HG03045 (cell line): ENCODE data around the gene RTKN.
"Not testable (repeated sequence)": the region's sequence is repeated elsewhere in the genome, so short reads cannot be mapped to it uniquely, and the experiment has no call there.

Experiments
- ATAC-seq: cut with Tn5 transposase; IDR thresholded peaks from one replicate; pipeline ENCODE4 v1.9.1; 2021; ENCODE audit warnings: mild to moderate bottlenecking, moderate library complexity; ENCODE audit not compliant: unreplicated experiment

RTKN gene

DNA sequence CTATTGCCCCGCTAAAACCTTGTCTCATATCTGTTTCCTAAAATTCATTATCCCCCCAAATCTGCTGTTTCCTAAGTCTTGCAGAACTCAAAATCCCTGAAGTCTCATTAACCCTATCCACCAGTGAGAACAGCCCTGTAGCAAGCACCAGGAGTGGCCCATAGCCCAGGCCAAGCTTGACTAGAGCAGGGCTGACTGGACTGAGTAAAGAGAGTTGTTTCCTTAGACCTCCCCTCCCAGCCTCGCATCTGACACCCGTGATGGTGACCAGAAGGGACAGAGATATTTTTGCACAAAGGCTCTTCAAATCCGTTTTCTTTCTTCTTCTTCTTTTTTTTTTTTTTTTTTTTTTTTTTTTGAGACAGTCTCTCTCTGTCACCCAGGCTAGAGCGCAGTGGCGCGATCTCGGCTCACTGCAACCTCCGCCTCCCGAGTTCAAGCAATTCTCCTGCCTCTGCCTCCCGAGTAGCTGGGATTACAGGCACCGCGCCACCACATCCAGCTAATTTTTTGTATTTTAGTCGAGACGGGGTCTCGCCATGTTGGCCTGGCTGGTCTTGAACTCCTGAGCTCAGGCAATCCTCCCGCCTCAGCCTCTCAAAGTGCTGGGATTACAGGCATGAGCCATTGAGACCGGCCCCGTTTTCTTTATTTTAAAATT, 21.2 kb downstream of the RTKN start:
- not testable (repeated sequence) for ATAC-seq

DNA sequence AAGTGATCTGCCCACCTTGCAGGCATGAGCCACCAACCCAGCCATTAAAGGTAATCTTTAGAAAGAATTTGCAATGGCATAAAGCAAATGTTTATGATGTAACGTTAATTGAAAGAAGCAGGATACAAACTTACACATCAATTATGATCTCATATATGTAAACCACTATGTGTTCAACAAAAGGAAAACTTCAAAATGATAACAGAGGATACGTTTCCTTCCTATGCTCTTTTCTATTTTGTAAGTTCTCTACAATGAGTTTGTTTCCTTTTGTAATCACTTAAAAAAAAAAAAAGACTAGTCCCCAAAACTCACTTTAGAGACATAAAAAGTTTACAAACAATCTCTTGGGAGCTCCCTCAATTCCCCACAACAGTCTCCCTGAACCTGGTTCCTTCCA, 21.7 kb downstream of the RTKN start:
- no peak for ATAC-seq

DNA sequence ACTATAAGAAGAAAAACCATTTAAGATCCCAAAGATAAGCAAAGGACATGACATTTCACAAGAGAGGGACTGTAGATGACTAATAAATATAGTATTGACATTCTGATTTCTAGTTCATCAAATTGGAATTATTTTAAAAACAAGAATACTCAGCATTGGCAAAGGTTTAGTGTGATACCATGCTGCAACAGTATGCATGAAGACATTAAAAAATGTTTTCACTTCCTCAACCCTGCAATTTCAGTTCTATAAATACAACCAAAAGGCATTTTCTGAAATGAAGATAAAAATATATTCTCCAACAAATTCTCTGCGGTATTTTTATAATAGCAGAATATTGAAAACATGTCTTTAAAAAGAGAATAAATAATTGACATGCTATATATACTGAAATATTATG, 22.4 kb downstream of the RTKN start:
- ATAC-seq = no peak

DNA sequence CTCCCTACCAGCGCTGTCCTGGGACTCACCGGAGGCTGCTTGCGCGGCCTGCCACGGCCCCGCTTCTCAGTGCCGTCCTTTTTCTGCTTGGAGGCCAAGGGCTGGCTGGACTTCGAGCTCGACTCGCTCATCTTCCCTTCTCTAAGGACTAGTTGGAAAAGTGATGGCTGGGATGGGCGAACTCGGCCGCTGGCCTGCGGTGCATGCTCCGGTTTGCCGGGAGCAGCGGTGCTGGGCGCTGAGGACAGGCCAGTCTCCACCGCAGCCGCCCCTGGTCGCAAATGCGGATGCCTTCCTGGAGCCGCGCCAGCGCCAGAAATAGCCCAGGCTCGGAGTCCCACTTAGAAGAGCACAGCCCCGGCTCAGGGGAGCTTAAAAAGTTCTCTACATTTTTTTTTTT, 23.4 kb downstream of the RTKN start:
- ATAC-seq = no peak

DNA sequence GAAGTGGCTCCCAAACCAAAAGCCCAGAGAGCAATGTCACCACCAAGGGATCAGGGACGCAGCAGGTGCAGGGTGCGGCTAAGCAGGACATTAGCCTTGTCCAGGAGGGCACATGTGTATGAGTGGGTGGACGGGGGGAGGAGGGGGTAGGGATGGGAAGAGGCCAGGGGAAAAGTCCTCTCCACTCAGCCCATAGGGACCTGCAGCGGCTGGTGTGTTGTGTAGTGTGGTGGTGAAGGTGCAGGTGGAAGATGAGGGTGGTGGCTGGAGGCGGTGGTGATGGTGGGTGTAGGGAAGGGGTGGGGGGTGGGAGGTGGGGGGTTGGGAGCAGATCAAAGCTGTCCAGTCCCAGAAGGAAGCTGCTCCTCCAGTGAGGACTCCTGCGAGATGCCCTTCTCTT, 24.0 kb downstream of the RTKN start:
- ATAC-seq = no peak

DNA sequence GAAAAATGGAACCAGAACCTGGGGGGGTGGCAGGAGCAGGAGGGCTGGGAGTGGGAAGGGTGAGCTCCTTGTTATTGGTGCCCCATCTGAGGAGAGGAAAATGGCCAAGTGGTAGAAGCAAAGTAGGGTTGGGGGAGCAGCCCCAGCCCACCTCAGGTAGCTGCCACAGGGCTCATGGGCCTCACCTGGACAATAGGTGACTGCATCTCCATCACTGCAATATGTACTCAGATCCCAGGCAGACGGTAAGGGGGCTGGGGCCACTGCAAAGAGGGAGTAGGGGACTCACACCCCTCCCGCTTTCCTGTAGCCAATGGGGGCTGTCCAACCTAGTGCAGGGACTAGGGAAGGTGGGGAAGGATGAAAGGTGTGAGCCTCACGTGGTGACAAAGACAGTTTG, 24.5 kb downstream of the RTKN start:
- no peak for ATAC-seq

DNA sequence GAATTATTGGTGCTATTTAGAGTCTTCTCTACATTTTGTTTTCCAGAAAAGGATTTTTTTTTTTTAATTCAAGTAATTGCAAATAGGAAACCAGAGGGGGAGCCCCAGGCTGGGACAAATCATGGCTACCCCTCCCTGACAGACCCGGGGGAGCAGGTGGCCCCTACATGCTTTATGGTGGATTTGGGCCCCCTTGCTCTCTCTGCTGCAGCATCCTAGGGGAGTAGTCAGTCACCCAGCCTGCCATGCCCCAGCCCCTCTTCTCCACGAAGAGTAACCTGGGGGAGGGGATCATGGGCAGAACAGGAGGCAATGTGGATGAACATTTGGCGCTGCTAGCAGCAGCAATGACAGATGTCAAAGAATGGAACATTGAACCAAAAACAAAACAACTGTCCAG, 25.0 kb downstream of the RTKN start:
- no peak for ATAC-seq

DNA sequence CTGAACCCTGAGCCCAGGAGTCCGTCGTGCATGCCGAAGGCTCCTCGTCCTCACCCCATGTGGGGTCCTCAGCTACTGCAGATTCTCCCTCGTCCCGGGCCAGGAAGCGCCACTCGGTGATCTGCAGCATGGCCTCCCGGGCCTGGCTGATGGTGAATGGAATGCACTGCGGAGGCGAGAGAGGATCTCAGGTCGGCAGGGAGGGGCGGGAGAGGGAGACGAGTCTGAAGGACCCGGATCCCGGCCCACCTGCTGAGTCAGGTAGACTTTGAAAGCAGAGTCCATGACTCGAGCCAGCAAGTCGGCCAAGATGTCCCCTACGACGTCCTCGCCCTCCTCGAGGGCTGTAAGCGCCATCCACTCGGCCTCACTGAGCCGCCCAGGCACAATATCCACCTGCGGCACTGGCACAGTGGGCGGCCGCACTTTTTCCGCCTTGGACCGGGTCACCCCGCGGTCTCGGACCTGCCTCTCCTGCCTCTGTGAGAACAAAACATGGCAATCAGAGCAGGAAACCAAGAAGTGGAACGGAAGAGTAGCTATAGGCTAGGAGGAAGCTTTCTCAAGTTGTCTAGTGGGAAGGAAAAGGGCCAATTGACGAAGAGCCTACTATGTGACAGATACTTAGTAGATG, 25.9 kb downstream of the RTKN start:
- ATAC-seq = no peak

DNA sequence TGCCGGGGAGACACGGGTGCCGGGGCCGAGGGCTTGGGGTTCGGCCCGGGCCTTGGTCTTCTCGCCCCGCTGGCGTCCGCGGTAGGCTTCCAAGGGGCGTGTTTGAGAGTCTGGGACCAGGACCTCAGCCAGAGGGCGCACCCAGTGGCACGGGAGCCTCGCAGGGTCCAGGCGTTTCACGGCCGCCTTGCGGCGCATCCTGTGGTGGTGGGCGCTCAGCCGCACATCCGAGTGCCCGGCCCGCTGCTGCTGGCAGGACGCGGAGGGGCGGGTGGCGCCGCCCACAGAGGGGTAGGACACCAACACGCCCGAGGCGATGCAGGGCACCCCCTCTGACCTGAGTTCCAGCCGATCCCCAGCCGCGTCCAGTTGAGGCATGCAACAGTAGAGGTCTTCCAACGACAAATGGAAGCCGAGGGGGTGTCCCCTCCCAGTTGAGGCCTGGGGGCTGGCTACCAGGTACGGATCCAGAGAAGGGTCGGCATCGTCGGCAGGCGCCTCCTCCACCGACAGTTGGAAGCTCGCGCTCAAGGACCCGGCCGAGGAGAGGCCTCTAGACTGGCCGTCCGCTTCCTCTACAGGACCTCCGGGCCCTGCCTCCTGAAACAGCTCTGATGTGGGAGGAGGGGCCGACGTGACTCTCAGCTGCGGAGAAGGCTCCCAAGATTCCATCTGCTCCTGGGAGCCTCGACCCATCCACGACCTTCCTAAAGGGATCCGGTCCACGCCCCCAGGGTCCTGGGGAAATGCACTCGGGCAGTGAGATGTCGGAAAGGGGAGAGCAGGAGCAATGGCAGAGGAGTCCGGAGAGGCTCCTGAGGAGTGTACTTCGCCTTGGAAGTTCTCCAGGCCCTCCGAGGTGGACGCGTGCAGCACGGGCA, 26.6 kb downstream of the RTKN start:
- no peak for ATAC-seq

DNA sequence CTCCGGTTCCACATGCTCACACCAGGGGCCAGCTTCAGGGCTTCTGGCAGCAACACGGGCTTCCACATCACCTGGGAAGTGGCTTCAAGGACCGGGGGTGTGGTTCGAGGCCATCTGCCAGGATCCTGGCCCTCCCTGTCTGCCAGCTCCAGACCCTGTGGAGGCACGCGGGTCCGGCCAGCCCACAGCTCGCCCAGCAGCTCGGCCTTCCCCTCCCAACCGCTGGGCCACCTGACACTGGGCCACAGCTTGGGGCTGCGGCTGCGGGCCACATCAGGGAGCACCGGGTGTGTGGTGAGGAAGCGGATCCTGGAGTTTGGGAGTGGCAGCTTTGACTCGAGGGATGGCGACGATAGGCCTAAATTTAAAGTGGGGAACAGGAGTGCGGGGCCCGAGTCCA, 27.3 kb downstream of the RTKN start:
- no peak for ATAC-seq

DNA sequence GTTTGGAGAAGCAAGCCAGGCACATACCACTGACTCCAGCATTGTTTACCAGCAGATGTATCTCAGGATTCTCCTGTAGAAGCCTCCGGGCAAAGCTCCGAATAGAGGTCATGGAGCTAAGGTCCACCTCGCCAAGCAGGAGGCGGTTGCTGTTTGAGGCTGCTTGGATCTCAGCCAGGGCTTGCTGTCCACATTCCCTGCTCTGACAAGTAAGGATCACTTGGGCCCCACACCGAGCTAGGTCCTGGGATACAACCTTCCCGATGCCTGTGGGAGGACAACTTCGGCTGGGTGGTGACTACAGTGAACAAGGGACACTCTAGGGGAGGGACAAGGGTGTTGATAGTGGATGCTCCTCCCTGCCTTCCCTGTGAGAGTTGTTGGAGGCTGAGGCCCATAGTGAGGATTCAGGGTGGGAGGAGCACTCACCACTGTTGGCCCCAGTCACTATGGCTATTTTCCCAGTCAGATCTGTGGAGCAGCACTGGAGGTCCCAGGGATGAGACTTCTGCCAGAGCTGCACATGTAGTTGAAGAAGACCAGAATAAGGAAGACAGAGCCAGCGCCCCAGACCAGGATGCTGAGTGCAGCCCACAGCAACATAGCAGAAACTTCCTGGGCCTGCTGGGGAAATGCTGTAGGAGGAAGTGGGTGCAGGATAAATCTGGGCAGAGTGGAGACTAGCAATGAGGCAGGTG, 28.6 kb downstream of the RTKN start:
- ATAC-seq = no peak

DNA sequence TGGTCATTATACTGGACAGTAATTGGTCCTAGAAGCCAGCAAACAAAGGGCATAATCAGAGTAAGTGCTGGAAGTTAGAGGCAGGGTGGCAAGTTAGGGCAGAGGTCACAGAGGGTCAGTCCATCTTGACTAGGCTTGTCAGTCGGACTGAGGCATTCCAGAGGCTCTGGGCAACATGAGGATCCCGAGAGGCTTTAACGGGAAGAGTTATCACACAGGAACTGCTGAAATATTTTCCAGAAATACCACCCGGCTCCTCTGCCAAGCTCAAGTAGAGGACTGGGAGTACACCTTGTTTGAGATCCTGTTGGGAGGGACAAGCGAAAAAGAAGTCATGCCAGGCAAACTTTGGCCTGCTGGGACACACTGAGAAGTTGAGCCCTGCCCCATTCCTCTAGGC, 34.1 kb downstream of the RTKN start:
- ATAC-seq = no peak

DNA sequence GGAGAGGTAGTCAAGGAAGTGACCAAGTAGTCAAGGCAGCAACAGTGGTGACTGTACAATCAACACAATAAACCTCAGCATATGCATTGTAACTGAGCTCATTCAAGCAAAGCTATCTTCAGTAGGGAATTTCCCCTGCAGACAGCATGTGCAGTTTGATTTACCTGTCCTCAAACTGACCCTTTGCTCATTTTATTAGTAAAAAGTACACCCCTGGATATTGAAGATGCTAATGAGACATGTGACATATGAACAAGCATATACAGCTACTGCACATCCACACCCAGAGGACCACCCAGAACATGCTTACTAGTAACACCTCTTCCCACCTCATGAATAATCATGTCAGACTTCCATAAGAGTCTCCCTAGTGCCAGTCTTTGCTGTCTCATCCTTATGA, 35.7 kb downstream of the RTKN start:
- ATAC-seq = no peak

DNA sequence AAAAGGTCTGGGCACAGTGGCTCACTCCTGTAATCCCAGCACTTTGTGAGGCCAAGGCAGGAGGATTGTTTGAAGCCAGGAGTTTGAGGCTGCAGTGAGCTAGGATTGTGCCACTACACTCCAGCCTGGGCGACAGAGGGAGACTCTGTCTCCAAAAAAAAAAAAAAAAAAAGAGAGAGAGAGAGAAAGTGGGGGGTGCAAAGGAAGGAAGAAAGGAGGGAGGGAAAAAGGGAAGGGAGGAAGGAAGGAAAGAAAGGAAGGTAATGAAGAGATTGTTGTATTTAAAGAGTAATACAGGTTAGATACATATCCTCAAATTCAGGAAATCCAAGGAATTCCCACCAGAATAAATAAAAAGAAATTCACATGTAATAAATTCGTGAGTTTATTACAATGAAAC, 39.8 kb downstream of the RTKN start:
- no peak for ATAC-seq

DNA sequence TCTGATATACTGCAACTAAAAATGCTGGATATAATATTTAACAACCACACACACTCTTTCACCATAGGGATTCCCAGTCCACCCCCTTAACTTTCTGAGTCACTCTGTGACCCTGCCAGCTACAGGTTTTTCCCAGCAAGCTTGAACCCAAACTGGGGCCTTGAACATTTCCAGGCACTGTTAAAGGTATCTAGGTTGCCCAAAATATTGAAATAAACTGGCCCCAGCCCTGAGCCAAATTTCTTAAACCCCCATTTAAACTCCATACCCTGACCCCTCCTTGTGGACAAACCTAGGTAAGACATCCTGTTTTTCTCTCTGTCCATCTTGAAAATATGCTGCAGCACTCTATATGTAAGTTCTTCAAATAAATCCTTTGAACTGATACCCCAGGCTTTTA, 42.0 kb downstream of the RTKN start:
- no peak for ATAC-seq

DNA sequence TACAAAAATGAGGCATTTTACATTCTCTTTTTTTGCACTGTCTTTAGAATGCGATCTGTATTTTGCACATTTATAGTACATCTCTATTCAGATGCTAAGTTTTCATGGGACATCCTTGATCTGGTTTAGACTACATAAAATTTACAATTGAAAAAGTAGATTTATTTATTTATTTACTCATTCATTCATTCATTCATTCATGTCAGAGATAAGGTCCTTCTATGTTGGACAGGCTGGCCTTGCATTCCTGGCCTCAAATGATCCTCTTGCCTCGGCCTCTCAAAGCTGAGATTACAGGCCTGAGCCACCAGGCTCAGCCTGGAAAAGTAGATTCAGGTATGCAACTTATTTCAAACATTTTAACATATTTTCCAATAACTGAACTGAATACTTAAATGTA, 45.6 kb downstream of the RTKN start:
- ATAC-seq = no peak

DNA sequence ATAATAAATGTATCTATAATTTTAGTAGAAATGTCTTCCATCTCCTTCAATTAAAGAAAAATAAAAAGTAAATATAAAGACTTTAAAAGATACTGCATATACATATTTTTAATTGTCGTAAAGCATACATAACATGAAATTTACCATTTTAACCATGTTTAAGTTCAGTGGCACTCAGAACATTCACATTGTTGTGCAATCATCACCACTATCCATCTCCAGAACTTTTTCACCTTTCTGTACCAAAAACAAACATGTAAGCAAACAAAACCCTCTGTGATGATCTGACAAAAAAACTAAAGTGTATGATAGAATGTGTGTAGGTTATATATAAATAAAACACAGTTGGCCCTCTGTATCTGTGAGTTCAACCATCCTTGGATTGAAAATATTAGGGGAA, 48.2 kb downstream of the RTKN start:
- ATAC-seq = no peak

DNA sequence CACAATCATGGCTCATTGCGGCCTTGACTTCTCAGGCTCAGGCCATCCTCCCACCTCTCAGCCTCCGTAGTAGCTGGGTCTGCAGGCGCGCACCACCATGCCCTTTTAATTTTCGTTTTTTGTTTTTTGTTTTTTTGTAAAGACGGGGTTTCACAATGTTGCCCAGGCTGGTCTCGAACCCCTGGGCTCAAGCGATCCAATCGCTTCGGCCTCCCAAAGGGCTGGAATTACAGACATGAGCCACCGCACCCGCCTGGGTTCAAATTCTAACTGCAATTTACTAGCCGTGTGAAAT, 49.3 kb downstream of the RTKN start:
- no peak for ATAC-seq

DNA sequence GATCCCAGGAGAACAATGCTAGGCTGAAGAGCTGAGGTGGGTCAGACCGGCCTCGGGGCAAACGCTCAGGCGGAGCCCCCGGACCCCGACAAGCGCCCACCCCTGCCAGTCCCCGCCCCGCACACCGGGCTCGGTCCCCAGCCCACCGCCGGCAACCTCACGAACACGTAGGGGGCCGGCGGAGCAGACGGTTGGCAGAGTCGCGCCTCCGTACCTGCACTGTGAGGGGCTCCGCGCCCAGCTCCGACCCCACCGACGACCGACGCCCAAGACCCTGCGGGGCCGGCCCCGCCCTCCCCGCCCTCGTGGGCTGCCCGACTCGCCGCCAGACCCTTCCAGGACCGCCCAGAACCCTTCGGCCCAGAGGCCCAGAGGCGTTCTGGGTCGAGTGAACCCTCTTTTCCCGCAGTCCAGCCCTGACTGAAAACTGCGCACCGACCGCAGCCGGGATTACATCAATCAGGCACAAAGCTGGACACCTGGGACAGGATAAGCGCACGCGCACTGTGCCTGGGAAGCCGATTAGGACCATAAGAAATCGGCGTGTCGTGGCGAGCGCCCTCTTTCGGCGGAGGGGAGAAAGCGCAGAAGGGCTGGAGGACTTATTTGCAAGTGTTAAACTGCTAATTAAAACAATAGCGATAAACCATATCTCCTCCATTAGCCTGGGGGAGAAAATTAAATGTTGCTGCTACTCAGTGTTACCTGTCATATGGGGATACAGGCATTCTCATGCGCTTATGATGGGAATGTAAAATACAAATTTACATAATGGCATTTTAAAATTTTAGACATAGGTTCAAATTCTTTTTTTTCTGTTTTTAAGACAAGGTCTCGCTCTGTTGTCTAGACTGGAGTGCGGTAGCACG, 49.9 kb downstream of the RTKN start:
- ATAC-seq = peak; percentile 69

DNA sequence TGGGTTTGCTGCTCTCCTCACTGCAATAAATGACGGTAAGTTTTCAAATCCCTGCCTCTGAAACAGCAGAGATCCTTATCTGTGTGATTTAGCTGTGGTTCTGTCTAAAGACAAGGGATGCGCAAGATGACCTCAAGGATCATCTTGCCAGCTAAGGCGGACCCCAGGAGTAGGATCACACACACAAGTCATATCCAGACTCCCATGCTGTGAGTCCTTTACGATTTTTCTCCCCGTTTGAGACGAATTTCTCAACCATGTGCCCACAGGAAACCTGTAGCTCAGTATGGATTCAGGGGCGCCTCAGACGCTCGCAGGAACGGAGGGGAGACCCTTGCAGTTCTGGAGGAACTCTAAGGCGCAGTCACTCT, 50.5 kb downstream of the RTKN start:
- peak; percentile 23 for ATAC-seq

DNA sequence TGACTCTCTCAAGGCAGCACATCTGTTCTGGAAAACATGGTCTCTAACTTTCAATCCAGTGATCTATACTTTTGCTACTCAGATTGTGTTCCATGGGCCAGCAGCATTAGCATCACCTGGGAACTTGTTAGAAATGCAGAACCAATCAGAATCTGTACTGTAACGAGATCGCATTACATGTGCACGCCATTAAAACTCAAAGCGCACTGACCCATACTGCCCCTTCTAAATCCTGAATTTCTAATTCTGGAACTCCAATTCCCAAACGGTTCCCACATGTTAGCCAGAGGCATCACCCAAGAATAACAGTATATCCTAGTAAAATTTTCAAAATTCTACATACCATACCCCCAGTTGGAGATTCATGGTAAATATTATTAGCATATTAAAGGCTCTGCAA, 51.1 kb downstream of the RTKN start:
- ATAC-seq = no peak
